ENCODE measurements around the gene CRYZL1. TPM values are rescaled to one million over a fixed set of nuclear protein-coding genes. Genes with fewer than 3 reads are reported as not detected.
"Not testable (repeated sequence)": the region's sequence is repeated elsewhere in the genome, so short reads cannot be mapped to it uniquely, and the experiment has no call there.

CRYZL1 gene
- total RNA-seq, 4 donors from 2014 or later: 30.8 to 172 (median 48.5) TPM

GRCh38 chr21:33578959-33579542, 62.5 kb downstream of the CRYZL1 start:
- TF ChIP-seq CTCF (IDR thresholded peaks at IDR 0.05): no peak
- H3K4me3 ChIP-seq: no peak overlapping the region

GRCh38 chr21:33578214-33578613, 63.3 kb downstream of the CRYZL1 start:
- no peak for TF ChIP-seq CTCF (IDR thresholded peaks at IDR 0.05)
- no peak for TF ChIP-seq POLR2A (IDR thresholded peaks at IDR 0.05)
- no peak for DNase-seq
- Histone ChIP-seq H3K9me3 (no peaks in the 10 kb centered on the region), H3K4me1 (no peaks in the 10 kb centered on the region), H3K27me3 (no peaks in the 10 kb centered on the region), H3K27ac (no peak overlapping the region), H3K4me3 (no peak overlapping the region), H3K36me3 (peaks cover 0 to 47% (median 0%) of the 10 kb centered on the region in 3 donors)

More at GRCh38 chr21:33578959-33579542, 62.5 kb downstream of the CRYZL1 start:
- H3K36me3 ChIP-seq: peaks cover 0 to 39% (median 0%) of the 10 kb centered on the region in 3 donors
- no peak for DNase-seq
- H3K4me1 ChIP-seq: no peaks in the 10 kb centered on the region
- H3K9me3 ChIP-seq: no peaks in the 10 kb centered on the region
- H3K27ac ChIP-seq: no peak overlapping the region
- no peaks in the 10 kb centered on the region for H3K27me3 ChIP-seq

GRCh38 chr21:33576741-33577141, 64.8 kb downstream of the CRYZL1 start:
- not testable (repeated sequence) for H3K27ac ChIP-seq, H3K27me3 ChIP-seq, H3K4me3 ChIP-seq, H3K9me3 ChIP-seq, H3K4me1 ChIP-seq
- peak in 1 of 3 donors; percentile 66 for DNase-seq
- peaks cover 0 to 62% (median 0%) of the 10 kb centered on the region in 3 donors for H3K36me3 ChIP-seq

- peaks cover 0 to 93% (median 0%) of the 10 kb centered on the region in 3 donors for H3K36me3 ChIP-seq
- H3K4me3 ChIP-seq: no peak overlapping the region
- H3K9me3 ChIP-seq: no peaks in the 10 kb centered on the region
- no peaks in the 10 kb centered on the region for H3K4me1 ChIP-seq
- no peak for DNase-seq
- no peak for TF ChIP-seq CTCF (IDR thresholded peaks at IDR 0.05)
- TF ChIP-seq POLR2A (IDR thresholded peaks at IDR 0.05): no peak
- H3K27ac ChIP-seq: peak overlapping the region in 1 of 4 donors; percentile 7
- H3K27me3 ChIP-seq: no peaks in the 10 kb centered on the region
Observed at GRCh38 chr21:33572350-33572749, 69.2 kb downstream of the CRYZL1 start.

GRCh38 chr21:33569991-33570390, 71.5 kb downstream of the CRYZL1 start:
- H3K4me1 ChIP-seq: no peaks in the 10 kb centered on the region
- peaks cover 0 to 80% (median 0%) of the 10 kb centered on the region in 3 donors for H3K36me3 ChIP-seq
- no peak overlapping the region for H3K27ac ChIP-seq
- H3K9me3 ChIP-seq: no peaks in the 10 kb centered on the region
- no peak overlapping the region for H3K4me3 ChIP-seq
- TF ChIP-seq CTCF (IDR thresholded peaks at IDR 0.05): no peak
- no peak for TF ChIP-seq POLR2A (IDR thresholded peaks at IDR 0.05)
- H3K27me3 ChIP-seq: no peaks in the 10 kb centered on the region
- DNase-seq: no peak

- Histone ChIP-seq H3K9me3 (no peaks in the 10 kb centered on the region), H3K27me3 (no peaks in the 10 kb centered on the region), H3K36me3 (peaks cover 0 to 76% (median 0%) of the 10 kb centered on the region in 3 donors), H3K4me1 (no peaks in the 10 kb centered on the region), H3K4me3 (no peak overlapping the region), H3K27ac (no peak overlapping the region)
- no peak for TF ChIP-seq POLR2A (IDR thresholded peaks at IDR 0.05)
- TF ChIP-seq CTCF (IDR thresholded peaks at IDR 0.05): no peak
- DNase-seq: no peak
Observed at GRCh38 chr21:33568448-33568847, 73.1 kb downstream of the CRYZL1 start.

Measured in Peyer's patch (tissue), 4 donors.